ENCODE measurements around the gene NR1H2.

NR1H2 gene

GRCh38 chr19:50377517-50377916, 1.3 kb downstream of the NR1H2 start:
- TF ChIP-seq SIN3A (IDR thresholded peaks at IDR 0.05; ENCODE audit: borderline replicate concordance, insufficient read depth, low read length) (no peak), POLR2AphosphoS5 (IDR thresholded peaks at IDR 0.05; ENCODE audit: low read depth, low read length) (no peak), REST (IDR thresholded peaks at IDR 0.05; ENCODE audit: insufficient read depth in 1 of 2, low read depth in 2 of 2, low read length in 2 of 2) (no peak)

- TF ChIP-seq SIN3A (IDR thresholded peaks at IDR 0.05; ENCODE audit: borderline replicate concordance, insufficient read depth, low read length) (no peak), POLR2AphosphoS5 (IDR thresholded peaks at IDR 0.05; ENCODE audit: low read depth, low read length) (no peak), TAF1 (IDR thresholded peaks at IDR 0.05; ENCODE audit: borderline replicate concordance, insufficient read depth, low read length) (no peak), REST (IDR thresholded peaks at IDR 0.05; ENCODE audit: insufficient read depth in 1 of 2, low read depth in 2 of 2, low read length in 2 of 2) (no peak), FOXP2 (optimal IDR thresholded peaks at IDR 0.05; ENCODE audit: borderline replicate concordance, extremely low read depth, extremely low read length, insufficient read depth) (no peak)
These were observed 2.1 kb downstream of the NR1H2 start for GRCh38 chr19:50378169-50378862.

- TF ChIP-seq SIN3A (IDR thresholded peaks at IDR 0.05; ENCODE audit: borderline replicate concordance, insufficient read depth, low read length) = no peak
- TF ChIP-seq REST (IDR thresholded peaks at IDR 0.05; ENCODE audit: insufficient read depth in 1 of 2, low read depth in 2 of 2, low read length in 2 of 2) = no peak
- TF ChIP-seq POLR2AphosphoS5 (IDR thresholded peaks at IDR 0.05; ENCODE audit: low read depth, low read length) = no peak
- TF ChIP-seq FOXP2 (optimal IDR thresholded peaks at IDR 0.05; ENCODE audit: borderline replicate concordance, extremely low read depth, extremely low read length, insufficient read depth) = no peak
- TF ChIP-seq TAF1 (IDR thresholded peaks at IDR 0.05; ENCODE audit: borderline replicate concordance, insufficient read depth, low read length) = no peak
These were observed 2.6 kb downstream of the NR1H2 start for GRCh38 chr19:50378863-50379236.

- TF ChIP-seq TAF1 (IDR thresholded peaks at IDR 0.05; ENCODE audit: borderline replicate concordance, insufficient read depth, low read length) = no peak
- TF ChIP-seq REST (IDR thresholded peaks at IDR 0.05; ENCODE audit: insufficient read depth in 1 of 2, low read depth in 2 of 2, low read length in 2 of 2) = no peak
- no peak for TF ChIP-seq POLR2AphosphoS5 (IDR thresholded peaks at IDR 0.05; ENCODE audit: low read depth, low read length)
- TF ChIP-seq SIN3A (IDR thresholded peaks at IDR 0.05; ENCODE audit: borderline replicate concordance, insufficient read depth, low read length) = no peak
- TF ChIP-seq FOXP2 (optimal IDR thresholded peaks at IDR 0.05; ENCODE audit: borderline replicate concordance, extremely low read depth, extremely low read length, insufficient read depth) = no peak
These were observed 3.3 kb downstream of the NR1H2 start for GRCh38 chr19:50379602-50380001.

- TF ChIP-seq POLR2AphosphoS5 (IDR thresholded peaks at IDR 0.05; ENCODE audit: low read depth, low read length) (no peak), REST (IDR thresholded peaks at IDR 0.05; ENCODE audit: insufficient read depth in 1 of 2, low read depth in 2 of 2, low read length in 2 of 2) (no peak), FOXP2 (optimal IDR thresholded peaks at IDR 0.05; ENCODE audit: borderline replicate concordance, extremely low read depth, extremely low read length, insufficient read depth) (no peak)
These were observed 3.9 kb downstream of the NR1H2 start for GRCh38 chr19:50380137-50380536.

All from PFSK-1 (cell line).